Testis (tissue), 2 donors: ENCODE data around the gene EHF.

ENCODE experiments used
- CTCF ChIP-seq, 3 experiments: fragments of 450-650 bp in 2 of 3; fragments of 200-600 bp in 1 of 3; sonication (generic) in 1 of 3; IDR thresholded peaks; one replicate each; pipeline ENCODE4 v1.5.1; 2016 to 2019; ENCODE audit warnings: antibody characterized with exemption in 3 of 3, mild to moderate bottlenecking in 2 of 3, moderate library complexity in 1 of 3
- POLR2A ChIP-seq: fragments of 450-650 bp; IDR thresholded peaks from one replicate; pipeline ENCODE4 v1.6.1; 2017; ENCODE audit warnings: antibody characterized with exemption, mild to moderate bottlenecking, moderate library complexity

DNA sequence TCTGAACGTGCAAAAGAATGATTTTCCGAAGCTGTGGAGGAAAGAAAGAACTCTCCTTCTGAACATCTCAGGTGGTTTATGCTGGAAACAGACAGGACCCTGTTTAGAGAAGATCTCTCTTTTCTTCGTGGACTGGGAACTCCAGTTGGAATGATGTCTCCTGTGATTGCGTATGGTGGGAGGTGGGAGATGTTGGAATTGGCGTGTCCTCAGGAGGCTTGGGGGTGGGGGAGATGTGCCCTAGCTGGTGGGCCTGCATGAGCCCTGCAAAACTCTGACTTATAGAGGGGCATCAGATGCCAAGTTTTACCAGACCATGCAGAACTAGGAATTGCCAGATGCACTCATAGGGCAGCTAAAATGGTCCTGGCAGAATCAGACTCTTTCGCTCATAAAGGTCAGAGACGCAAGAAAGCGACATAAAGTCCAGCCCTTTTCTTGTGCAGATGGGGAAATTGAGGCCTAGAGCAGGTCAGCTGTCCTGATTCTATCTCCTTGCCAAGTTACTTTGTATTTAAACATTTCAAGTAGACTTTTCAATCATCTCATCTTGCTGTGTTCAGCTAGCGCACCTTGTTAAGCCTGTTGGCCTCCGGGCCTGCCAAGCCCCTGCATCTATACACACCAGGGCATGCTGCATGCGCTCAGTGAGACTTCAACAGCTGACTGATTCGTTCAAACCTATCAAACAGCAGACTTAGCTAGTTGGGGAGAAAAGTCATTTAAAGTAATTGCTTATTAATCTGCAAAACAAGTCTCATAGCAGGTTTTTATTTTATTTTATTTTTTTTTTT, 34.2 kb upstream of the EHF start:
- TF ChIP-seq CTCF (IDR thresholded peaks at IDR 0.05) (no peak), POLR2A (no peak)
